Endothelial cell (in vitro differentiated cells): Measurements from ENCODE around the gene ROCK2. TPM values are rescaled to one million over a fixed set of nuclear protein-coding genes. Genes with fewer than 3 reads are reported as not detected.

ENCODE experiments used
- DNase-seq: peaks from one replicate; pipeline ENCODE4 v3.0.0; 2021; ENCODE audit warnings: low spot score
- H3K27ac Mint-ChIP-seq: one replicate; pipeline ENCODE4 v1.8.0; 2021; ENCODE audit warnings: mixed read lengths, inconsistent platforms; ENCODE audit not compliant: unreplicated experiment
- H3K27me3 Mint-ChIP-seq: one replicate; pipeline ENCODE4 v1.8.0; 2021; ENCODE audit warnings: mild to moderate bottlenecking, moderate library complexity, mixed read lengths, inconsistent platforms; ENCODE audit not compliant: unreplicated experiment
- H3K36me3 Mint-ChIP-seq: one replicate; pipeline ENCODE4 v1.8.0; 2021; ENCODE audit warnings: mild to moderate bottlenecking, low read depth, mixed read lengths, inconsistent platforms; ENCODE audit not compliant: unreplicated experiment
- H3K4me1 Mint-ChIP-seq: one replicate; pipeline ENCODE4 v1.8.0; 2021; ENCODE audit warnings: mild to moderate bottlenecking, mixed read lengths, inconsistent platforms; ENCODE audit not compliant: unreplicated experiment
- H3K4me3 Mint-ChIP-seq: one replicate; pipeline ENCODE4 v1.8.0; 2021; ENCODE audit warnings: mild to moderate bottlenecking, mixed read lengths, inconsistent platforms; ENCODE audit not compliant: unreplicated experiment
- H3K9me3 Mint-ChIP-seq: one replicate; pipeline ENCODE4 v1.8.0; 2021; ENCODE audit warnings: mixed read lengths, inconsistent platforms; ENCODE audit not compliant: unreplicated experiment
- total RNA-seq: library from RNA; stranded (reverse); fragmentation: NEBNext Ultra II Directional; extraction: Animal tissue kit (Norgen Biotek cat#: 25700); gene quantifications from one replicate; pipeline ENCODE4 v1.2.1, GENCODE V29; 2021; ENCODE audit not compliant: unreplicated experiment
- TF ChIP-seq, protein P1 (sequence below): fragments of 200-600 bp; sonication (generic); IDR thresholded peaks from one replicate; pipeline ENCODE4 v1.5.0; 2021; ENCODE audit warnings: antibody characterized with exemption; ENCODE audit not compliant: unreplicated experiment

The ROCK2 gene
- total RNA-seq, 1 donor from 2014 or later = 52.8 TPM

DNA sequence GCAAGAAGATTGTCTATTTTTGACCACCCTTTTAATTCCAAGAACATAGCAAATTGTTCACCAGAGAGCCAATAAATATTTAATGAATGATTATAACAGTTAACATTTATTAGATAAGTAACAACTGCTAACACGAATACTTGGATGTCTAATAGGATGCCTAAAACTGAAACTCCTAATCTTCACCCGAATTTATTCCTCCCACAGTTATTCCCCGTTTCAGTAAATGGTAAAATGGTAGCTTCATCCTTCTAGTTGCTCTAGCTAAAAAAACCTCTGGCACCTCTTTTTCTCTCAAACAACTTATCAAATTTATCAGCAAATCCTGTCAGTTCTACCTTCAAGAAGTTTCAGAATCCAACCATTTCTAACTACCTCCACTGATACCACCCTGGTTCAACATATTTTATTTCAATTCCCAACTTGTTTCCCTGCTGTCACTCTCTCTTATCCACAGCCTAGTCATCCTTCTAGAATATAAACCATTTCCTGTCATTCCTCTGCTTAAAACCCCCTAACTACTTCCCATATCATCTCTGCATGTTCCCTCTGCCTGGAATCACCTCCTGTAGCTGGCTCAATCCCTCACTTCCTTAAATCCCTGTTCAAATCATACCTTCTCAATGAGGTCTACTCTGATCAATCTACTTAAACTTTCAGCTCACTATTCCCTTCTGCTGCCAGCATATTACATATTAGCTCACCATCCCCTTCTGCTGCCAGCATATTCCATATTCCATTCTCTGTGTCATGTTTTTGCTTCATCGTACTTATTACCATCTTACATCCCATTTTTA, 93.8 kb downstream of the ROCK2 start:
- Mint-ChIP-seq H3K4me1 (peaks cover 18% of the 10 kb centered on the region), H3K27me3 (peaks cover 3% of the 10 kb centered on the region), H3K9me3 (no peaks in the 10 kb centered on the region), H3K4me3 (no peak overlapping the region), H3K27ac (no peak overlapping the region), H3K36me3 (peaks cover 10% of the 10 kb centered on the region)
- DNase-seq = no peak
- TF ChIP-seq, protein P1, sequence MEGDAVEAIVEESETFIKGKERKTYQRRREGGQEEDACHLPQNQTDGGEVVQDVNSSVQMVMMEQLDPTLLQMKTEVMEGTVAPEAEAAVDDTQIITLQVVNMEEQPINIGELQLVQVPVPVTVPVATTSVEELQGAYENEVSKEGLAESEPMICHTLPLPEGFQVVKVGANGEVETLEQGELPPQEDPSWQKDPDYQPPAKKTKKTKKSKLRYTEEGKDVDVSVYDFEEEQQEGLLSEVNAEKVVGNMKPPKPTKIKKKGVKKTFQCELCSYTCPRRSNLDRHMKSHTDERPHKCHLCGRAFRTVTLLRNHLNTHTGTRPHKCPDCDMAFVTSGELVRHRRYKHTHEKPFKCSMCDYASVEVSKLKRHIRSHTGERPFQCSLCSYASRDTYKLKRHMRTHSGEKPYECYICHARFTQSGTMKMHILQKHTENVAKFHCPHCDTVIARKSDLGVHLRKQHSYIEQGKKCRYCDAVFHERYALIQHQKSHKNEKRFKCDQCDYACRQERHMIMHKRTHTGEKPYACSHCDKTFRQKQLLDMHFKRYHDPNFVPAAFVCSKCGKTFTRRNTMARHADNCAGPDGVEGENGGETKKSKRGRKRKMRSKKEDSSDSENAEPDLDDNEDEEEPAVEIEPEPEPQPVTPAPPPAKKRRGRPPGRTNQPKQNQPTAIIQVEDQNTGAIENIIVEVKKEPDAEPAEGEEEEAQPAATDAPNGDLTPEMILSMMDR = no peak

DNA sequence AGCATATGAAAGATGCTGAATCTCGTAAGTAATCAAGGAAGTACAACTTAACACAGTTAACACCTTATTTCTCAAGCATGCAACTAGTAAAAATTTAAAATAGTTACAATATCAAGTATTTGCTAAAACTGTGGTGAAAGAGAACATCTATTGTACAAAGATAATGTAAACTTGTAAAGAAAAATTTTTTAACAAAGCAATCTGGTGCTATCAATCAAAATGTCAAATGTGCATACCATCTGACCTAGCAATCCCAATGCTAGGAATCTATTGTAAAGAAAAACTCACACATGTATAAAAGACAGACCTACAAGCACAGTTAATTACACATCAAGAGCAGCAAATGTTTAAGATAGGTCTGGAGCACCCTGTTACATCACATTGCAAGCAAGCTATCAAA, 99.1 kb downstream of the ROCK2 start:
- no peak for DNase-seq
- no peaks in the 10 kb centered on the region for H3K9me3 Mint-ChIP-seq
- no peaks in the 10 kb centered on the region for H3K27me3 Mint-ChIP-seq
- no peak overlapping the region for H3K4me3 Mint-ChIP-seq
- H3K36me3 Mint-ChIP-seq = peaks cover 13% of the 10 kb centered on the region
- no peak overlapping the region for H3K27ac Mint-ChIP-seq
- H3K4me1 Mint-ChIP-seq = no peaks in the 10 kb centered on the region
- TF ChIP-seq, protein P1 = no peak

DNA sequence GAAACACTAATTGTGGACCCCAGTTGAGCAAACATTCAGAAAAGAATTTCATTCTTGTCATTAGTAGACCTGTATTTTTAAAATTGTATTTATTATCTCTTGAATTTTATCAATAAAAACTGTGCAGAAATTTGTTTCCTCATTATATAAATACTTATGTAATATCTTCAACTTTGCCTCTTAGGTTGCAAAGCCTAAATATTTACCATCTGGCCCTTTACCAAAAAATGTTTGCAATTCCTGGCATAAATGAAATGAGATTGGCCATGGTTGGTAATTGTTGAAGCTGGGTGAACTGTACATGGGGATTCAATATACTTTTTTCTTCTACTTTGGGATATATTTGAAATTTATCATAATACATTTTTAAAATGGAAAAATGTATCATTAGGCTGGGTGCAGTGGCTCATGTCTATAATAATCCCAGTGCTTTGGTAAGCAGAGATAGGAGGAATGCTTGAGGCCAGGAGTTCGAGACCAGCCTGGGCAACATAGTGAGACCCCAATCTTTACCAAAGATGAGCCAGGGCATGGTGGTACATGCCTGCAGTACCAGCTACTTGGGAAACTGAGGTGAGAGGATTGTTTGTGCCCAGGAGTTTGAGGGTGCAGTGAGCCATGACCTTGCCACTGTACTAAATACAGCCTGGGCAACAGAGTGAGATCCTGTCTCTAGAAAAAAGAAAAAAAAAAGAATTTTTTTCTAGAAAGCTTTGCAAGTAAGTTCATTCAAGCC, 100.2 kb downstream of the ROCK2 start:
- Mint-ChIP-seq H3K4me1 (no peaks in the 10 kb centered on the region), H3K9me3 (no peaks in the 10 kb centered on the region), H3K27ac (no peak overlapping the region)

DNA sequence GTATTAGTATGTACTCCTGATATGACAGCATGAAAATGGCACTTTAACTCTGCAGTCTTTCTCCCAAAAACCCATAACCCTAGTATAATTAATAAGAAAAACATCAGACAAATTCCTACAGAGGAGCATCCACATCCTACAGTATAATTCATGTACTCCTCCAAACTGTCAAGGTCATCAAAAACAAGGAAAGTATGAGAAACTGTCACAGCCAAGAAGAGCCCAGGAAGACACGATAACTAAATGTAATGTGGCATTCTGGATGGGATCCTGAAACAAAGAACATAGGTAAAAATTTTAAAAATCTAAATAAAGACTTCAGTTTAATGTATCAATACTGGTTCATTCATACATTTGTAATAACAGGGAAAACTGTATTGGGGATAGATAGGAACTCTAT, 100.9 kb downstream of the ROCK2 start:
- no peaks in the 10 kb centered on the region for H3K27me3 Mint-ChIP-seq
- H3K4me1 Mint-ChIP-seq = no peaks in the 10 kb centered on the region
- no peaks in the 10 kb centered on the region for H3K9me3 Mint-ChIP-seq

More for the DNA sequence above, 100.2 kb downstream of the ROCK2 start:
- TF ChIP-seq, protein P1 = no peak
- H3K27me3 Mint-ChIP-seq = no peaks in the 10 kb centered on the region
- no peak for DNase-seq
- no peak overlapping the region for H3K4me3 Mint-ChIP-seq
- H3K36me3 Mint-ChIP-seq = peaks cover 13% of the 10 kb centered on the region

More for the DNA sequence above, 100.9 kb downstream of the ROCK2 start:
- Mint-ChIP-seq H3K36me3 (peaks cover 13% of the 10 kb centered on the region), H3K4me3 (no peak overlapping the region), H3K27ac (no peak overlapping the region)
- DNase-seq = no peak
- TF ChIP-seq, protein P1 = no peak
